A673 (cell line): Measurements from ENCODE around the gene DES.

ENCODE experiments used
- CTCF ChIP-seq: fragments of 300-800, 200-600 bp; sonication (generic); conservative IDR thresholded peaks from 2 replicates; pipeline ENCODE4 v1.5.1; 2017; ENCODE audit warnings: low read depth, mild to moderate bottlenecking, antibody characterized with exemption, low read length, moderate library complexity, mixed read lengths
- EZH2 ChIP-seq: fragments of 200-600 bp; sonication (generic); IDR thresholded peaks from 2 replicates; pipeline ENCODE4 v1.6.1; 2017; ENCODE audit warnings: borderline replicate concordance, low read depth, mild to moderate bottlenecking, mixed read lengths, antibody characterized with exemption, low read length; ENCODE audit not compliant: poor library complexity, severe bottlenecking

- TF ChIP-seq CTCF, result no peak
- TF ChIP-seq EZH2, result no peak
Observed at GRCh38 chr2:219400562-219400961, 17.6 kb upstream of the DES start.
